ENCODE results near the gene SENP3.
"Not testable (repeated sequence)": the region's sequence is repeated elsewhere in the genome, so short reads cannot be mapped to it uniquely, and the experiment has no call there.

SENP3 gene

DNA sequence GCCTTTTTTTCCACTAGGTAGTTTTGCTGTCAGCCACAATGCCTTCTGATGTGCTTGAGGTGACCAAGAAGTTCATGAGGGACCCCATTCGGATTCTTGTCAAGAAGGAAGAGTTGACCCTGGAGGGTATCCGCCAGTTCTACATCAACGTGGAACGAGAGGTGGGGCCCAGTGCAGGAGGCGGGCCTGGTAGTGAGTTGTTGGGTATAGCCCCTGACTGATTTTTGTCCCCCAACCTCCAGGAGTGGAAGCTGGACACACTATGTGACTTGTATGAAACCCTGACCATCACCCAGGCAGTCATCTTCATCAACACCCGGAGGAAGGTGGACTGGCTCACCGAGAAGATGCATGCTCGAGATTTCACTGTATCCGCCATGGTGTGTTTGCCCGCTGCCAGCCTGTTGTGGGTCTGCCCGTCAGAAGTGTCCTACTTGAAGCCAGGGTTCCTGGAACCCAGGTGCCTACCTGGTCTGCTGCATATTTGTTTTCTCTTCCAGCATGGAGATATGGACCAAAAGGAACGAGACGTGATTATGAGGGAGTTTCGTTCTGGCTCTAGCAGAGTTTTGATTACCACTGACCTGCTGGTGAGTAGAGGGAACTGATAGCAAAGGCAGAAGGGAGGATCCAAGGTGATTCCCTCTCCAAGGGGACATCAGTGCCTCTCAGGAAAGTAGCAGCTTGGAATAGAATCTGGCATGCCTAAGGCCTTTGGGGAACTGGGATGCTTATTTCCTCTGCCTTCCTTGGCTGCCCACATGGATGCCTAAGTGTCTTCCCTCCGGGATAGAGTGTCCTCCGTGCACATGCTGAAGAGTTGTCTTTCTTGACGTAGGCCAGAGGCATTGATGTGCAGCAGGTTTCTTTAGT is 15.8 kb downstream of the SENP3 start:
- no peak for DNase-seq

DNA sequence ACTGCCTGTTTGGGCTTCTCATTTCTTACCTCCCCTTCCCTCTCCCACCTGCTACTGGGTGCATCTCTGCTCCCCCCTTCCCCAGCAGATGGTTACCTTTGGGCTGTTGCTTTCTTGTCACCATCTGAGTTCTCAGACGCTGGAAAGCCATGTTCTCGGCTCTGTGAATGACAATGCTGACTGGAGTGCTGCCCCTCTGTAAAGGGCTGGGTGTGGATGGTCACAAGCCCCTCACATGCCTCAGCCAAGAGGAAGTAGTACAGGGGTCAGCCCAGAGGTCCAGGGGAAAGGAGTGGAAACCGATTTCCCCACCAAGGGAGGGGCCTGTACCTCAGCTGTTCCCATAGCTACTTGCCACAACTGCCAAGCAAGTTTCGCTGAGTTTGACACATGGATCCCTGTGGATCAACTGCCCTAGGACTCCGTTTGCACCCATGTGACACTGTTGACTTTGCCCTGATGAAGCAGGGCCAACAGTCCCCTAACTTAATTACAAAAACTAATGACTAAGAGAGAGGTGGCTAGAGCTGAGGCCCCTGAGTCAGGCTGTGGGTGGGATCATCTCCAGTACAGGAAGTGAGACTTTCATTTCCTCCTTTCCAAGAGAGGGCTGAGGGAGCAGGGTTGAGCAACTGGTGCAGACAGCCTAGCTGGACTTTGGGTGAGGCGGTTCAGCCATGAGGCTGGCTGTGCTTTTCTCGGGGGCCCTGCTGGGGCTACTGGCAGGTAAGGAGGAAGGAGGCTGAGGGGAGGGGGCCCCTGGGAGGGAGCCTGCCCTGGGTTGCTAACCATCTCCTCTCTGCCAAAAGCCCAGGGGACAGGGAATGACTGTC is 17.5 kb downstream of the SENP3 start, which contains the start of gene CD68:
Gene CD68 (plus strand): TSS at position 638 of the 833 bp plus-strand sequence. CDS start 40 bp downstream, at position 678.
- DNase-seq = peak; percentile 78

GRCh38 chr17:7579834-7580603 is 18.3 kb downstream of the SENP3 start:
- DNase-seq = peak; percentile 36

DNA sequence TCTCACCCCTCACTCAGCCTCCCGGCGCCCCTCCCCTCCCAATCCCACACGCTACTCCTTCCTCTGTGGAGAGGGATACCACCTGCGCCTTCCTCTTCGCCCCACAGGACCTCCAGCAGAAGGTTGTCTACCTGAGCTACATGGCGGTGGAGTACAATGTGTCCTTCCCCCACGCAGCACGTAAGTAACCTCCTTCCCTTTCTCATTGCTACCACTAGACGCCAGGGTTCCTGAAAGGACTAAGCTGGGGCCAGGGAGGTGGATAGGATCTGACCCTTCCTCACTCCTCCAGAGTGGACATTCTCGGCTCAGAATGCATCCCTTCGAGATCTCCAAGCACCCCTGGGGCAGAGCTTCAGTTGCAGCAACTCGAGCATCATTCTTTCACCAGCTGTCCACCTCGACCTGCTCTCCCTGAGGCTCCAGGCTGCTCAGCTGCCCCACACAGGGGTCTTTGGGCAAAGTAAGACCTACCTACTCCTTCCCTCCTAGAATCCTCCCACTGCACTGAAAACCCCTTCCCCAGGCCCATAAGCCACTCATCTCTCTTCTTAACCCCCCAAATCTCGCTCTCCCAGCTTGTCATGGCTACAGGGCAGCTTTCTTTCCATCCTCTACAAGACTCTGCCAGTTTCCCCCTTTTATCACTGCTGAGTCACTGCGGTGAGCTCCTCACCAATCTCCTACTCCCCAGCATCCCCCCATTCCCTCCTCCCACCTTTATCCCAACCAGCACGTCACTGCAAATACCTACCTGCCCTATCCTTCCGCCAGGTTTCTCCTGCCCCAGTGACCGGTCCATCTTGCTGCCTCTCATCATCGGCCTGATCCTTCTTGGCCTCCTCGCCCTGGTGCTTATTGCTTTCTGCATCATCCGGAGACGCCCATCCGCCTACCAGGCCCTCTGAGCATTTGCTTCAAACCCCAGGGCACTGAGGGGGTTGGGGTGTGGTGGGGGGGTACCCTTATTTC is 19.2 kb downstream of the SENP3 start:
- DNase-seq = no peak

GRCh38 chr17:7582396-7583252 is 20.9 kb downstream of the SENP3 start:
- no peak for DNase-seq

GRCh38 chr17:7583253-7584109 is 21.8 kb downstream of the SENP3 start, which contains the start of gene MPDU1:
Gene MPDU1, plus strand, starts transcription at chr17:7583852. Its CDS starts 11 bp downstream, at chr17:7583863.
- peak; percentile 96 for DNase-seq

DNA sequence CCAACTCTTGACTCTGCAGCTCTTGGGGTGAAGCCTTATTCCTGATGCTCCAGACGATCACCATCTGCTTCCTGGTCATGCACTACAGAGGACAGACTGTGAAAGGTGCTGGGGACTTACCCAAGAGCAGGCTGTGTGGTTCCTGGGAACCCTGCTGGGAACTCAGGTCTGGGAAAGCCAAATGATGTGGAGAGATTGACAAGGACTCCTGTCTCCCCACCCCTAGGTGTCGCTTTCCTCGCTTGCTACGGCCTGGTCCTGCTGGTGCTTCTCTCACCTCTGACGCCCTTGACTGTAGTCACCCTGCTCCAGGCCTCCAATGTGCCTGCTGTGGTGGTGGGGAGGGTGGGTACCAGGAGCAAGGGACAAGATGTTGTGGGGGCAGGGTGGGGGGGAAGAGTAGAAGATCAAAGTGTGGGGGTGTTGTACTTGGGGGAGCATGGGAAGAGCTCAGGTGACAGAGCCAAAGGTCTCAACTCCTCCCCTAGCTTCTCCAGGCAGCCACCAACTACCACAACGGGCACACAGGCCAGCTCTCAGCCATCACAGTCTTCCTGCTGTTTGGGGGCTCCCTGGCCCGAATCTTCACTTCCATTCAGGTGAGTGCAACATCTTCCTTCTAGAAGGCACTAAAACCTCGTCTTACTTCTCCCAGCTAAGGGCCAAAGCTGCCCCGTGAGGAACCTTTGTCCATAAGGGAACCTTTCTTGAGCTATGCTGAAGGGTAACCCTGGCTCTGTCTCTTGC is 25.1 kb downstream of the SENP3 start:
- DNase-seq = no peak

DNA sequence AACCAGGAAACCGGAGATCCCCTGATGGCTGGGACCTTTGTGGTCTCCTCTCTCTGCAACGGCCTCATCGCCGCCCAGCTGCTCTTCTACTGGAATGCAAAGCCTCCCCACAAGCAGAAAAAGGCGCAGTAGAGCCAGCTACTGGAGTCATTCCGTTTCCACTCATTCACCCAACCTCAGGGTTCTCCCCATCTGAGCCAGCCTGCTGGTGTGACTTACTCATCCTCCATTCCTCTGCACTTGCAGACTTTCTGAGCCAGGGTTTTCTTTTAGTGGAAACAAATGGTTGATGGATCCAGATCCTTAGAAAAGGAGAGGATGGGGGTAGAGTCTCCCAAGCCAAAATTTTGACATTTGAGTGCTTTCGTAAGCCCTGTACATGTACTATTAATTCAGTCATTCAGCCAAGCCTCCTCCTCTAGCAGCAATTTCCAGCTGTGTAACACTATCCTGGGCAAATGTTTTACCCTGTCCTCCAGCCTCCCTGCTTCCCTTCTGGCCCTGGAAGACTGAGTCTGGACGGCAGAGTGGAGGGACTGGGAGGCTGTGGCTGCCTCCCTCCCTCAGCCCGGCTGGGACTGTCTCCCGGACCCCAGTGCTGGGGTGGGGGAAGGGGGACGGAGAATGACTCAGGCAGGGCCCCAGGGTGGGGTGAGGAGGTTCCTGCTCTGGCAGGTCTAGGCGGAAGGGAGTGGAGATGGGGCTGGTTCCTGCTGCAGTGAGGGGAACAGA is 25.9 kb downstream of the SENP3 start:
- no peak for DNase-seq

DNA sequence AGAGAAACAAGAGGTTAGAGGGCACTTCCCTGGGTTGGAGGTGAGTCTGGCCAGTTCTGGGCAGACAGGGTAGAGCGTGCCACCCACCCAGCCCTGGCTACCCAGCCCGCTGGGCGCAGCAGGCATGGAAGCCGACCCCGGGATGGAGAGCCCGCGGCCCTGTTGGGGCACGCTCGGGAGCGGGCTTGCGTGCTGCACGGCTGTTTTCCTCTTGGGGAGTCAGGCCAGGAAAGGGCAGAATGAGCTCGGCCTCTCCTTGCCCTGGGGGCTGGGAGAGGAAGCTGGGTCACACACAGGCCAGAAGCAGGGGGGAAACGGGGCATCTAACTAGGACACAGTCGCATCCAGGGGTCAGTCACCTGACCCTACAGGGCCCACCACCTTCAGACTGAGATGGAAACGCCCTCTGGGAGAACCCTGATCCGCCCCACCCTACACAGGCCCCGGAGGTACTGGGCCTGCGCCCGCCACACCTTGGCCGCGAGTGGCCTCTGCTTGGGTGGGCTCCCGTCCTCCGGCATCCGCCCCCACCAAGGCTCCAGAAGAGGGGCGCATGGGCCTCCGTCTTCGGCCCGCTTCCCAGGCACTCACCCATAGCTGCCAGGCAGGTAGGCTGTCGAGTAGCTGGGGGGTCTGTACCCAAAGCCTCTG is 27.0 kb downstream of the SENP3 start:
- DNase-seq = no peak

GRCh38 chr17:7589204-7589868 is 27.6 kb downstream of the SENP3 start:
- DNase-seq = peak; percentile 67

- DNase-seq = no peak
Observed at GRCh38 chr17:7589891-7590691, 28.4 kb downstream of the SENP3 start, which contains the start of gene SOX15. Gene SOX15, minus strand, starts transcription at chr17:7590094. Its CDS starts 418 bp downstream, at chr17:7589676.

DNA sequence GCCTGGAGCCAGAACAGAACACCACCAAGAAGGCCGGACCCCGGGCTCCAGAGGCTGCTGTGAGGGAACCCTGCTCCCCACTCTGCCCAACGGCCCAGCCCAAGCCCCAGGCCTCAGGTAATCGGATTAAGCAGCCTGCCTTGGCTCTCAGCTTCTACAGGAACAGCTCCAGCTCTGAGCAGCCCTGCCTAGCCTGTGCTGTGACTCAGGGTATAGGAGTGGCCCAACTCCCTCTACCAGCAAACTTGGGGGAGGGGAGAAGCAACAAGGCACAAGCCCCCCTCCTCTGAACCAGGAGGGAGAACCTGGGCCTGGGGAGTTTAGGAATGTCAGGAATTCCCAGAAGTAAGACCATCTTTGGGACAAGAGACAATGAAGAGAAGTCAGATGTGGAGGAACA is 29.0 kb downstream of the SENP3 start:
- no peak for DNase-seq

DNA sequence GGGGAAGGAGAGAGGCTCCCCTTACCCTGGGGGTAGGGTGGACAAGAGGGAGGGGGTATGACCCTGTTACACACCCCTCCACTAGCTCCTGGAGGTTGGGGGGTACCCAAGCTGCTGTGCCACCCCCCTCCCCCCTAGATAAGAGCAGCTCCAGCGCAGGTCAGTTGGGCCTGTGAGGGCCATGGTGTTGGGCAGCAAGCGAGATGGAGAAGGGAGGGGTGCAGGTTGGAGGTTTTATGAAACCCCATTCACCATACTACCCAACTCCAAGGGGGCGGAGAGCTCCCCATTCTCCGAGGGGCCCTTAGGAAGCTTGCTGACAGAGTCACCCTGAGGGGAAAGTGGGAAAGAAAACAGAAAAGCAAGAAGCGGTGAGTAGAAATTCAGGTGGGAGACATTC is 29.9 kb downstream of the SENP3 start:
- no peak for DNase-seq

DNA sequence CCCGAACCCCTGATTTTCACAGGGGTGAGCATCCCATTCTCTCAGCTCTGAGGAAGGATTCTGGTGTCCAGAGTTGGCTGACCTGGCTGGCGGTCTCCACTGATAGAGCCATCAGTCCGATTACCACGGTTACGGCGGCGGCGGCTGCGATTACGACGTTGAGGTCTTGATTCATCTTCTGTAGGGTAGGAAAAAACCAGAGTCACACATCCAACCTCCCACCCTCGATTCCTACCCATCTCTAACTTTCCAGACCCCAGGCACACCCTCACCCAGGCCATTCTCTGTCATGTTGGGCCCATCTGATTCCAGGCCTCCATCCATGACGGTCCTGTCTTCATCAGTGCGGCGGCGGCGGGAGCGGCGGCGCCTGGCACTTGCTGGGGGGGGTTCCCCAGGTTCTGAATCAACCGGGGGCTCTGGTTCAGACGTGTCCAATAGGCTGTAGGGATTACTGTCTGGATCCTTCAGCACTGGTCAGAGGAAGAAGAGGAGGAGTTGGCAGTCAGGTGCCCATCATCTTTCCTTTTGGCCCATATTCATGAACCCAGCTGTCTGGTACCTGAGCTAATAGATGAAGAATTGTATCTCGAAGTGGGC is 30.8 kb downstream of the SENP3 start:
- no peak for DNase-seq

DNA sequence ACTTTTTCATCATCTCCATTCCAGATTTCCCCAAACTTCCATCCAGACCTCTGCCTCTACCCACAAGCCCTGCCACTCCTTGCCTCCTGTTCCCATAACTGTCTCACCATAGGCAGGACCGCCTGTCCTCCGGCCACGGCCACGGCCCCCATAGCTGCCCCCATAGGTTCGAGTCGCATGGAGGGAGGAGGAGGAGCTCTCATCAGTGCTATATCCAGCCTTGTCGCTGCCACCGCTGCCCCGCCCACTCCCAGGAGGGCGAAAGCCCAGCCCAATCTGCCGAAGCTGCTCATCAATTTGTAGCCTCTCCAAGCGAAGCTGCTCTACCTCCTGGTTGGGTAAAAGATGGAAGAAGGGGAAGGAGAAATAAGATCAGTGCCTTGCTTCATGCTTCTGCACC is 31.6 kb downstream of the SENP3 start:
- DNase-seq = no peak

DNA sequence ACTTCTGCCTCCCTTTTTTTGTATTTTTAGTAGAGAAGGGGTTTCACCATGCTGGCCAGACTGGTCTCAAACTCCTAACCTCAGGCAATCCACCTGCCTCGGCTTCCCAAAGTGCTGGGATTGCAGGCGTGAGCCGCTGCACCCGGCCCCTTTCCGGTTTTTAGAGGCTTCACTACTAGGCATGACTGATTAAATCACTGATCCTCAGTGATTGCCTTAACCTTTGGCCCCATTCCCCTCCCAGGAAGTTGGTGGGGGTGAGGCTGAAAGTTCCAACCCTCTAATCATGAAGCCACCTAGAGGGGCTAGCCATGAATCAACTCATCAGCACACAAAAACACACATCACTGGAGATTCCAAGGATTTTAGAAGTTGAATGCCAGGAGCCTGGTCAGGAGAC is 35.8 kb downstream of the SENP3 start:
- DNase-seq = not testable (repeated sequence)
